A549 (cell line): ENCODE data around the gene FGF14.

Experiments used
- CBX8 ChIP-seq: fragments of 200-600 bp; sonication (generic); IDR thresholded peaks from 2 replicates; pipeline ENCODE4 v1.6.1; 2016
- JUN ChIP-seq, 2 experiments: fragments of >200 bp; sonication (Bioruptor Twin); formaldehyde crosslinking; IDR thresholded peaks; 2 replicates in 1 of 2; 3 replicates in 1 of 2; pipeline ENCODE4 v1.6.1; 2016 to 2017
- MAX ChIP-seq: IDR thresholded peaks from 2 replicates; pipeline ENCODE4 v1.6.1; 2012
- POLR2A ChIP-seq: IDR thresholded peaks from 2 replicates; pipeline ENCODE4 v1.6.1; 2012; ENCODE audit warnings: mild to moderate bottlenecking, low read length
- RAD21 ChIP-seq, 2 experiments: fragments of >200 bp in 1 of 2; sonication (Bioruptor Twin) in 1 of 2; formaldehyde crosslinking in 1 of 2; IDR thresholded peaks in 1 of 2; conservative IDR thresholded peaks in 1 of 2; 2 replicates in 1 of 2; 3 replicates in 1 of 2; pipeline ENCODE4 v1.6.1; 2012 to 2018; ENCODE audit warnings: inconsistent platforms in 1 of 2
- SMC3 ChIP-seq: fragments of >200 bp; sonication (Bioruptor Twin); formaldehyde crosslinking; IDR thresholded peaks from 3 replicates; pipeline ENCODE4 v1.6.1; 2018; ENCODE audit warnings: inconsistent platforms
- ZC3H11A ChIP-seq: fragments of 450-650 bp; IDR thresholded peaks from 2 replicates; pipeline ENCODE4 v1.6.1; 2014; ENCODE audit warnings: antibody characterized with exemption, mild to moderate bottlenecking
- TF ChIP-seq, protein P1 (sequence below): fragments of >200 bp; sonication (Bioruptor Twin); formaldehyde crosslinking; IDR thresholded peaks from 3 replicates; pipeline ENCODE4 v1.5.1; 2016

GRCh38 chr13:102286326-102286725, 115.5 kb downstream of the FGF14 start:
- TF ChIP-seq ZC3H11A (no peak), POLR2A (no peak), JUN (IDR thresholded peaks at IDR 0.05) (no peak), SMC3 (no peak), MAX (no peak), CBX8 (no peak), RAD21 (conservative IDR thresholded peaks at IDR 0.05 in 1 of 2, IDR thresholded peaks at IDR 0.05 in 1 of 2) (no peak)
- TF ChIP-seq, protein P1, sequence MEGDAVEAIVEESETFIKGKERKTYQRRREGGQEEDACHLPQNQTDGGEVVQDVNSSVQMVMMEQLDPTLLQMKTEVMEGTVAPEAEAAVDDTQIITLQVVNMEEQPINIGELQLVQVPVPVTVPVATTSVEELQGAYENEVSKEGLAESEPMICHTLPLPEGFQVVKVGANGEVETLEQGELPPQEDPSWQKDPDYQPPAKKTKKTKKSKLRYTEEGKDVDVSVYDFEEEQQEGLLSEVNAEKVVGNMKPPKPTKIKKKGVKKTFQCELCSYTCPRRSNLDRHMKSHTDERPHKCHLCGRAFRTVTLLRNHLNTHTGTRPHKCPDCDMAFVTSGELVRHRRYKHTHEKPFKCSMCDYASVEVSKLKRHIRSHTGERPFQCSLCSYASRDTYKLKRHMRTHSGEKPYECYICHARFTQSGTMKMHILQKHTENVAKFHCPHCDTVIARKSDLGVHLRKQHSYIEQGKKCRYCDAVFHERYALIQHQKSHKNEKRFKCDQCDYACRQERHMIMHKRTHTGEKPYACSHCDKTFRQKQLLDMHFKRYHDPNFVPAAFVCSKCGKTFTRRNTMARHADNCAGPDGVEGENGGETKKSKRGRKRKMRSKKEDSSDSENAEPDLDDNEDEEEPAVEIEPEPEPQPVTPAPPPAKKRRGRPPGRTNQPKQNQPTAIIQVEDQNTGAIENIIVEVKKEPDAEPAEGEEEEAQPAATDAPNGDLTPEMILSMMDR: no peak
